SU-DHL-6 (cell line): ENCODE measurements around the gene ALOX5AP.

Experiments used
- CTCF ChIP-seq: fragments of 200-600 bp; sonication (generic); IDR thresholded peaks from one replicate; pipeline ENCODE4 v1.5.1; 2017; ENCODE audit warnings: antibody characterized with exemption, mild to moderate bottlenecking, low read length, moderate library complexity; ENCODE audit not compliant: insufficient read depth, poor library complexity, severe bottlenecking
- EZH2phosphoT487 ChIP-seq: fragments of 200-600 bp; sonication (generic), shearing (Covaris generic); conservative IDR thresholded peaks from 2 replicates; pipeline ENCODE4 v1.6.1; 2018; ENCODE audit warnings: mild to moderate bottlenecking, antibody characterized with exemption, low read length, moderate library complexity, mixed read lengths

- TF ChIP-seq CTCF = no peak
- TF ChIP-seq EZH2phosphoT487 = no peak
Observed at GRCh38 chr13:30804474-30804873, 69.1 kb downstream of the ALOX5AP start.
